GM23338 (cell line): Measurements from ENCODE around the gene VILL.
"Not testable (repeated sequence)": the region's sequence is repeated elsewhere in the genome, so short reads cannot be mapped to it uniquely, and the experiment has no call there.

Experiments used
- CTCF ChIP-seq, 2 experiments: fragments of 200-600 bp in 1 of 2; sonication (generic) in 1 of 2; conservative IDR thresholded peaks; 2 replicates each; pipeline versions ENCODE4 v1.5.1 to v1.6.1; 2016 to 2017; ENCODE audit warnings: antibody characterized with exemption in 2 of 2, low read depth in 2 of 2, mild to moderate bottlenecking in 2 of 2, moderate library complexity in 1 of 2
- EZH2 ChIP-seq: fragments of 200-600 bp; sonication (generic); IDR thresholded peaks from one replicate; pipeline ENCODE4 v1.8.0; 2017; ENCODE audit warnings: antibody characterized with exemption, mild to moderate bottlenecking, low read depth; ENCODE audit not compliant: unreplicated experiment

GRCh38 chr3:37988376-37988775 lies 2.2 kb upstream of the VILL start:
- TF ChIP-seq CTCF (conservative IDR thresholded peaks at IDR 0.05; ENCODE audit: low read depth in 2 of 2); EZH2: not testable (repeated sequence)
